RWPE1 (cell line): ENCODE measurements around the gene ATP6V1B1.

Experiments used
- CTCF ChIA-PET: fragments of 350-600 bp; sonication (Branson Sonifier 250); formaldehyde crosslinking; extraction: SDS; loops from one replicate; lab custom pipeline; 2021; lab: Yijun Ruan, JAX
- POLR2A ChIA-PET: fragments of 400-600 bp; formaldehyde crosslinking; extraction: SDS; loops from one replicate; lab custom pipeline; 2020; ENCODE audit warnings: antibody characterized with exemption; ENCODE audit not compliant: low non-redundant PET; lab: Yijun Ruan, JAX
- DNase-seq: peaks from one replicate; pipeline ENCODE4 v3.0.0; 2012; ENCODE audit warnings: low spot score
- H3K27ac ChIP-seq: fragments of 450-650 bp; 2 replicates; pipeline ENCODE4 v1.5.1; 2017
- TF ChIP-seq, protein P1 (sequence below): fragments of 450-650 bp; conservative IDR thresholded peaks from 2 replicates; pipeline ENCODE4 v1.5.1; 2017; ENCODE audit warnings: low read depth, mild to moderate bottlenecking

The ATP6V1B1 gene

DNA sequence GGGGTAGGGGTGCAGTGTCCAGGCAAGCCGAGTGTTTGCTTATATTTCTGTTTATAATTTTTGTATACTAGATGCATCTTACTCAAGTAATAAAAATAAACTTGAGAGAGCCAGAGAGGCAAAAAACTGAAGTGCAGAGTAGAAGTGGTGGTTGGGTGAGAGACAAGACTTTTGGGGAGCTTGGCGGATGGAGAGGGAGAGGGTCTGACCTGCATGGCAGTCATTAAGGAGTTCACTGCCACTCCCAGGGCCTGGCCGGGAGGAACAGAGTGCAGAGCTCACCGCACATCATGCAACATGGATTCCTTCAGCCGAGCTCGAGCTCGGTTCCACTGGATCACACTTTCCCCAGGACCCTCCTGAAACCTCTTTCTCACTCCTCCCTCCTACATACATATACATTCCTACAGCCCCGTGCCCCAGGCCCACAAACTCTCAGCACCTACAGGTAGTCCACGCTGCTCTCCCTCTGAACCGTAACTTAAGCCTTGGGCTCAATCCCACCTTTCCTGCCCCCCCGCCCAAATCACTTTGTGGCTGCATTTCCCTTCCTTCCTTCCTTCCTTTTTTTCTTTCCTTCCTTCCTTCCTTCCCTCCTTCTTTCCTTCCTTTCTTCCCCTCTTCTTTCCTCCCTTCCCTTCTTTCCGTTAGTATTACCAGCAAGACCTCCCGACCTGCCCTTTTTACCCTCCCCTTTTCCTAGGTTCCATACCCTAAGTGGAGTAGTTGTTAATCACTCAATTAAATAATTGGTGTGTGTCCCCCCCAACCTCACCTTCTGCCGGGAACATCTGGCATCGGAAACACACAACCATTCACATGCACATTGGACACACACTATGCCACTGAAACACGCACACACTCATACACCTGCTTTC lies 37.1 kb upstream of the ATP6V1B1 start:
- POLR2A ChIA-PET = no interaction called here
- DNase-seq = no peak
- TF ChIP-seq, protein P1, sequence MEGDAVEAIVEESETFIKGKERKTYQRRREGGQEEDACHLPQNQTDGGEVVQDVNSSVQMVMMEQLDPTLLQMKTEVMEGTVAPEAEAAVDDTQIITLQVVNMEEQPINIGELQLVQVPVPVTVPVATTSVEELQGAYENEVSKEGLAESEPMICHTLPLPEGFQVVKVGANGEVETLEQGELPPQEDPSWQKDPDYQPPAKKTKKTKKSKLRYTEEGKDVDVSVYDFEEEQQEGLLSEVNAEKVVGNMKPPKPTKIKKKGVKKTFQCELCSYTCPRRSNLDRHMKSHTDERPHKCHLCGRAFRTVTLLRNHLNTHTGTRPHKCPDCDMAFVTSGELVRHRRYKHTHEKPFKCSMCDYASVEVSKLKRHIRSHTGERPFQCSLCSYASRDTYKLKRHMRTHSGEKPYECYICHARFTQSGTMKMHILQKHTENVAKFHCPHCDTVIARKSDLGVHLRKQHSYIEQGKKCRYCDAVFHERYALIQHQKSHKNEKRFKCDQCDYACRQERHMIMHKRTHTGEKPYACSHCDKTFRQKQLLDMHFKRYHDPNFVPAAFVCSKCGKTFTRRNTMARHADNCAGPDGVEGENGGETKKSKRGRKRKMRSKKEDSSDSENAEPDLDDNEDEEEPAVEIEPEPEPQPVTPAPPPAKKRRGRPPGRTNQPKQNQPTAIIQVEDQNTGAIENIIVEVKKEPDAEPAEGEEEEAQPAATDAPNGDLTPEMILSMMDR = no peak
- CTCF ChIA-PET = no interaction called here
- H3K27ac ChIP-seq = no peak overlapping the region

DNA sequence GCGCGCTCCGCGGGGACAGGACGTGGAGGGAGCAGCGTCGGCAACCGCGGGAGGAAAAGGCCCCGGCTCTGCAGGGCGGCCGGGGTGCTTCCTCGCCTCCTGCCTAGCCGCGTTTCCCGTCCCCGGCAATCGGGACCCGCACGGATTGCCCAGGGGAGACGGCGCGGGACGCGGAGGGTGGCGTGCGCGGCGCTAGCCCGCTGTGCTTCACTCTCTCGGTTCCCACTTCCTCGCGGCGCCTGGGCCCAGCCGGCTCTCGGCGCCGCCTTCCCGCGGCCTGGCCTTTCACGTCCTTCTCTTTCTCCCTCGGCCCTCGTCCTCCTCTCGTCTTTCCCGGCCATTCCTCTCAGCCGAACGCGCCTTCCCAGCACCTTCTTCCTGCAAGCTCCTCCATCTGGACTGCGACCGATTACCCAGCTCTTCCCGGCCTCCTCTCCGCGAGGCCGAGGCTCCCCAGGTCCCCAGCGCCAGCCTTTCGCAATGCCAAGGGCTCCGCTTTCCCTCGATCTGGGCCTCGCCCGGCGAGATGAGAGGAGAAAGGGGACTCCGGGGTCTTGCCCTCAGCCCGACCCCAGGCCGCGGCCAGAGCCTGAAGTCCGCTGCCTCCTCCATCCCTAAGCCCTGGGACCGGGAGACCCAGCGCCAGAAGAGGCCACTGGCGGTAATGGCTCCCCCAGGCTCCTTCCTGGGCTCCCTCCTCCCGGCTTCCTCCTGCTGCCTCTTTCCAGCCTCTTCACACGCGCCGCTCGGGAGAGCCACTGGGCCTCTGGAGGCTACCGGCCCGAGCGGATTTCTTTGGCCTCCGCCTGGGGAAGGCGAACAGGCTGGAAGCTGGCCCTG lies 34.3 kb upstream of the ATP6V1B1 start:
- ChIA-PET POLR2A (no interaction called here), CTCF (no interaction called here)
- TF ChIP-seq, protein P1 = no peak
- no peak for DNase-seq
- H3K27ac ChIP-seq = no peak overlapping the region

DNA sequence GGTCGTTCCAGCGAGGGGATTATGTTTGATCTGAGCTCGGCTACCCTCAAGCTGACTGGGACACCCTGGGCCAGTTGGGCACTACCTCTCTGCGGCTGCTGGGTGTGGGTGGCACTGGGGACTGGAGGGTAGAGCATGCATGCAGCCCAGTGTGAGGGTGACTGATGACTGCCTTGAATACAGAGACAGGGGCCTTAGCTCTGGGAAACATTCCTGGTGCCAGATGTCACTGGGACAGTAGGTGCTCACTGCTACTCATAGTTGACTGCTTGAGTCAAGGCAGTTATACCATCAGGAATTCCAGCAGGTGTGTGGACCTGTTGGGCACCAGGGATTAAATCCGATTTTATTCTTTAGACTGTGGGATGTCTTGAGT lies 33.6 kb upstream of the ATP6V1B1 start:
- ChIA-PET CTCF (no interaction called here), POLR2A (no interaction called here)
- TF ChIP-seq, protein P1 = no peak
- no peak for DNase-seq
- no peak overlapping the region for H3K27ac ChIP-seq

DNA sequence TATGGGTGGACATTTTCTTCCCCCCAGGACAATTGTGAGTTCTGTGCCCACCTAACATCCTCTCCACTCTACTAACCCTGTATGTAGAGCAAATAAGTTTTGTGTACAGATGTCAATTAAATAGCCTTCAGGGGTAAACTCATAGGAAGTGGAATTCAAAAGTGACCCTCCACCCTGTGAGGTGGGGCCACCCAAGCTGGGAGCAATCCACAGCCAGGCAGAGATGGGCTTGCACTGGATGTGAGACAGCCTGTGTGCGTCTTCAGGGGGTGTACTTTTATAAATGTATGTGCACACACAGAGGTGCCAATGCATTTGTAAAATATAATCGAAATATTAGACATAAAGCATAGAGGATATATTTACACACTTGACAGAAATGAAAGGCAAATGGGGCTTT lies 33.1 kb upstream of the ATP6V1B1 start:
- DNase-seq = no peak
- POLR2A ChIA-PET = no interaction called here
- TF ChIP-seq, protein P1 = no peak
- no peak overlapping the region for H3K27ac ChIP-seq
- CTCF ChIA-PET = no interaction called here

DNA sequence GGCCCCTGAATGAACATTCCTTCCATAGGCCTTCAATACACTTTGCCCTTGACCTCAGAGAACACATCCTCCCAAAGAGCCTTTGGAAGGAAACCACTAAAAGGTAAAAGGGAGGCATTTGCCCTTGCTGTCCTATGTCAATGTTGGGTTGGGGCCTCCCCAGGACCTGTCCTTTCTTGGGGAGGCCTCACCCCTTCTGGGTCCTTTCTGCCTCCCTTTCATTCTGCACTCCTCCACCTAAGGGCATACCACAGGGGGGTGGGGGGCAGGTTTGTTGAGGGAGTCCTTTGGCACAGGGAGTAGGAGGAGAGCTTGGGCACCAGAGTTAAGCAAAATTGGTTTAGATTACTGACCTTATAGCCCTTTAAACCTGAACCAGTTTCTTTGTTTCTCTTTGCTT lies 32.5 kb upstream of the ATP6V1B1 start:
- ChIA-PET POLR2A (no interaction called here), CTCF (interaction anchor here (0.7 kb wide), 1 partner anchor 114 kb away, joined by 3 read pairs; no protein-coding TSS in a partner anchor)
- TF ChIP-seq, protein P1 = no peak
- H3K27ac ChIP-seq = no peak overlapping the region
- DNase-seq = no peak

DNA sequence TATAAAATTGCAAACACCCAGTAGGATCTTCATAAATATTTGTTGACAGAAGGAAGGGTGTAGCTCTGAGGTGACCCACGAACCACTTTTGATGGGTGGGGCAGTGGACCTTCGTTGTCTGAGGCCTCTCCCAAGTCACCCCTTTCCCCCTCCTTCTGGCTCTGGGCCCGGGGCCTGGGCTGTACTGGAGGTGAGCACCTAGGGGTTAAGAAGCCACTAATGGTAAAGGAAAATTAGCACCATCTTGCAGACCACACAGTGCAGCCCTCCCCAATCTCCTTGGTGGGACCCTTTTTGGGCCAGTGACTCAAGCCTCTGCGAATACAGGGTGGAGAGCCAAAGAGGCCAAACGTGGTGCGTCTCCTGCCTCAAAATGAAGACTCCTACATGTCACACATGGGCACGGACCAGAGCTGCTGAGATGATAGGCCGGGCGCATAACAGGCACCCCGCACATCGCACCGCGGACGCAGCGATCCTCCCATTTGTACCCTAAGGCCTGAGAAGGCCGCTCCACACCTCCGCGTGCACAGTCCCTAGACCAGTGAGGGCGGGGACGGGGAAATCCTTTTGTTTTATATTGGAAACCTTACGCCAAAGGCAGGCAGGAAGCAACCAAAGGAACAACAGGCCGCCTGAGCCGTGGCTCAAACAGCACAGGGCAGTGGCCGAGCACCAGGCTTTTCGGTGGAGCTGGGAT lies 31.9 kb upstream of the ATP6V1B1 start:
- TF ChIP-seq, protein P1 = no peak
- H3K27ac ChIP-seq = no peak overlapping the region
- DNase-seq = no peak
- CTCF ChIA-PET = interaction anchor here (0.7 kb wide), 1 partner anchor 115 kb away, joined by 3 read pairs; no protein-coding TSS in a partner anchor
- POLR2A ChIA-PET = no interaction called here
